Osteoblast (primary cell): ENCODE measurements around the gene EVA1C. TPM values are rescaled to one million over a fixed set of nuclear protein-coding genes. Genes with fewer than 3 reads are reported as not detected.
"Not testable (repeated sequence)": the region's sequence is repeated elsewhere in the genome, so short reads cannot be mapped to it uniquely, and the experiment has no call there.

Experiments
- DNase-seq: peaks from one replicate; pipeline ENCODE4 v3.0.0; 2011; ENCODE audit warnings: low spot score, mixed read lengths; ENCODE audit not compliant: insufficient read length; ENCODE audit errors: missing footprints
- H2AFZ ChIP-seq: 2 replicates; pipeline ENCODE4 v1.6.0; 2011; ENCODE audit warnings: mild to moderate bottlenecking, low read length
- H3K27ac ChIP-seq: 2 replicates; pipeline ENCODE4 v1.5.1; 2011; ENCODE audit warnings: mild to moderate bottlenecking, low read depth, low read length, moderate library complexity
- H3K27me3 ChIP-seq: 2 replicates; pipeline ENCODE4 v1.6.0; 2012; ENCODE audit warnings: mild to moderate bottlenecking, control low read depth, inconsistent platforms, low read length, moderate library complexity; ENCODE audit not compliant: insufficient read depth
- H3K36me3 ChIP-seq: 2 replicates; pipeline ENCODE4 v1.5.1; 2011; ENCODE audit warnings: mild to moderate bottlenecking, low read length, control low read depth, moderate library complexity; ENCODE audit not compliant: insufficient read depth
- H3K4me1 ChIP-seq: 2 replicates; pipeline ENCODE4 v1.5.1; 2011; ENCODE audit warnings: mild to moderate bottlenecking, low read length, control low read depth, moderate library complexity; ENCODE audit not compliant: insufficient read depth
- H3K4me2 ChIP-seq: 2 replicates; pipeline ENCODE4 v1.6.0; 2011; ENCODE audit warnings: mild to moderate bottlenecking, low read length; ENCODE audit not compliant: insufficient read depth
- H3K4me3 ChIP-seq: fragments of 200-600 bp; sonication (generic); 3 replicates; pipeline ENCODE4 v1.5.1; 2012; ENCODE audit warnings: mild to moderate bottlenecking, low read length, inconsistent platforms; ENCODE audit not compliant: insufficient read depth
- H3K79me2 ChIP-seq: 2 replicates; pipeline ENCODE4 v1.6.0; 2012; ENCODE audit warnings: mild to moderate bottlenecking, low read length, control low read depth, inconsistent platforms; ENCODE audit not compliant: insufficient read depth
- H3K9me3 ChIP-seq: 2 replicates; pipeline ENCODE4 v1.5.1; 2011; ENCODE audit warnings: low read depth, low read length, control low read depth
- H4K20me1 ChIP-seq: 2 replicates; pipeline ENCODE4 v1.6.0; 2012; ENCODE audit warnings: mild to moderate bottlenecking, low read length, control low read depth; ENCODE audit not compliant: insufficient read depth
- CTCF ChIP-seq: IDR thresholded peaks from 2 replicates; pipeline ENCODE4 v1.5.1; 2011; ENCODE audit warnings: mild to moderate bottlenecking, low read depth, low read length, moderate library complexity; ENCODE audit errors: extremely low read depth
- total RNA-seq: library from RNA; depleted of rRNA; stranded (reverse); fragments of >200 nt; gene quantifications from 2 replicates; pipeline ENCODE4 v1.2.3, GENCODE V29; 2012

EVA1C gene
- total RNA-seq, 1 donor, result 8.0 TPM

- DNase-seq, result no peak
- H3K79me2 ChIP-seq, result peaks cover 22% of the 10 kb centered on the region
- H3K4me1 ChIP-seq, result peaks cover 53% of the 10 kb centered on the region
- no peak overlapping the region for H2AFZ ChIP-seq
- no peaks in the 10 kb centered on the region for H3K36me3 ChIP-seq
- no peak overlapping the region for H3K4me2 ChIP-seq
- no peaks in the 10 kb centered on the region for H4K20me1 ChIP-seq
- H3K27ac ChIP-seq, result peak overlapping the region; percentile 89
- H3K4me3 ChIP-seq, result no peak overlapping the region
- TF ChIP-seq CTCF, result no peak
- H3K9me3 ChIP-seq, result no peaks in the 10 kb centered on the region
- no peaks in the 10 kb centered on the region for H3K27me3 ChIP-seq
These were observed 15.6 kb downstream of the EVA1C start for GRCh38 chr21:32427958-32428623.

- H3K27me3 ChIP-seq, H3K9me3 ChIP-seq, DNase-seq, H4K20me1 ChIP-seq, H3K4me3 ChIP-seq, H3K4me1 ChIP-seq, H2AFZ ChIP-seq, H3K4me2 ChIP-seq, H3K27ac ChIP-seq, H3K36me3 ChIP-seq: not testable (repeated sequence)
- peaks cover 20% of the 10 kb centered on the region for H3K79me2 ChIP-seq
These were observed 20.6 kb downstream of the EVA1C start for GRCh38 chr21:32432982-32433660.

GRCh38 chr21:32437729-32438128 lies 25.2 kb downstream of the EVA1C start:
- no peak for TF ChIP-seq CTCF
- H3K4me2 ChIP-seq, result no peak overlapping the region
- no peaks in the 10 kb centered on the region for H3K27me3 ChIP-seq
- no peak overlapping the region for H2AFZ ChIP-seq
- no peaks in the 10 kb centered on the region for H3K9me3 ChIP-seq
- no peak overlapping the region for H3K27ac ChIP-seq
- H3K4me1 ChIP-seq, result peaks cover 8% of the 10 kb centered on the region
- no peak overlapping the region for H3K4me3 ChIP-seq
- H3K79me2 ChIP-seq, result peaks cover 11% of the 10 kb centered on the region
- H3K36me3 ChIP-seq, result no peaks in the 10 kb centered on the region
- H4K20me1 ChIP-seq, result no peaks in the 10 kb centered on the region
- peak; percentile 18 for DNase-seq

- peak; percentile 73 for DNase-seq
- Histone ChIP-seq H3K27me3 (no peaks in the 10 kb centered on the region), H2AFZ (no peak overlapping the region), H3K79me2 (no peaks in the 10 kb centered on the region), H3K36me3 (no peaks in the 10 kb centered on the region), H3K4me1 (peaks cover 8% of the 10 kb centered on the region), H3K4me3 (no peak overlapping the region), H3K27ac (peak overlapping the region; percentile 0), H4K20me1 (no peaks in the 10 kb centered on the region), H3K9me3 (no peaks in the 10 kb centered on the region), H3K4me2 (no peak overlapping the region)
- TF ChIP-seq CTCF, result no peak
These were observed 30.2 kb downstream of the EVA1C start for GRCh38 chr21:32442566-32443318.
